WTC11 (cell line): Measurements from ENCODE around the gene GPC6. TPM values are rescaled to one million over a fixed set of nuclear protein-coding genes. Genes with fewer than 3 reads are reported as not detected.

Source experiments
- ATAC-seq: fragments of 200-7000 bp; cut with Tn5 transposase; 2 replicates; pipeline ENCODE4 v1.10.0; 2021; ENCODE audit warnings: mild to moderate bottlenecking, moderate library complexity
- CTCF ChIA-PET: fragments of 300-600 bp; sonication (Branson Sonifier 250); formaldehyde crosslinking; loops from one replicate; lab custom pipeline; 2021; ENCODE audit warnings: antibody characterized with exemption; lab: Charles Lee
- POLR2A ChIA-PET: fragments of 350-600 bp; sonication (Branson Sonifier 250); formaldehyde crosslinking; loops from one replicate; lab custom pipeline; 2021; ENCODE audit warnings: antibody characterized with exemption; lab: Charles Lee
- DNase-seq: peaks from one replicate; pipeline ENCODE4 v3.0.0; 2021; ENCODE audit warnings: low spot score
- H3K27ac Mint-ChIP-seq: 2 replicates; pipeline ENCODE4 v1.8.0; 2021; ENCODE audit warnings: mixed read lengths
- H3K27me3 Mint-ChIP-seq: 2 replicates; pipeline ENCODE4 v1.8.0; 2021; ENCODE audit warnings: low read depth, mild to moderate bottlenecking, moderate library complexity, mixed read lengths
- H3K36me3 Mint-ChIP-seq: 2 replicates; pipeline ENCODE4 v1.8.0; 2021; ENCODE audit warnings: mixed read lengths
- H3K4me1 Mint-ChIP-seq: 2 replicates; pipeline ENCODE4 v1.8.0; 2022; ENCODE audit warnings: mixed read lengths
- H3K4me3 Mint-ChIP-seq: 2 replicates; pipeline ENCODE4 v1.8.0; 2021; ENCODE audit warnings: mild to moderate bottlenecking, moderate library complexity, mixed read lengths
- H3K9me3 Mint-ChIP-seq: 2 replicates; pipeline ENCODE4 v1.8.0; 2021; ENCODE audit warnings: mixed read lengths
- ATF1 ChIP-seq: sonication (generic); formaldehyde crosslinking; IDR thresholded peaks from 2 replicates; pipeline ENCODE4 v1.8.1; 2023; ENCODE audit warnings: mild to moderate bottlenecking, moderate library complexity, missing genetic modification reagents
- CREM ChIP-seq: sonication (generic); formaldehyde crosslinking; IDR thresholded peaks from 2 replicates; pipeline ENCODE4 v1.8.1; 2022; ENCODE audit warnings: mild to moderate bottlenecking, missing genetic modification reagents, moderate library complexity
- ERG ChIP-seq: fragments of 250-450 bp; sonication (Bioruptor Pico); IDR thresholded peaks from 2 replicates; pipeline ENCODE4 v1.8.0; 2021; ENCODE audit warnings: mild to moderate bottlenecking
- FOXP1 ChIP-seq: sonication (generic); formaldehyde crosslinking; IDR thresholded peaks from 2 replicates; pipeline ENCODE4 v1.8.0; 2022; ENCODE audit warnings: missing genetic modification reagents, mild to moderate bottlenecking, moderate library complexity, borderline replicate concordance
- GABPB1 ChIP-seq: sonication (generic); formaldehyde crosslinking; IDR thresholded peaks from 2 replicates; pipeline ENCODE4 v1.8.1; 2023; ENCODE audit warnings: mild to moderate bottlenecking, missing genetic modification reagents
- GRHL2 ChIP-seq: fragments of 250-450 bp; sonication (Bioruptor Pico); IDR thresholded peaks from 2 replicates; pipeline ENCODE4 v1.8.0; 2022; ENCODE audit warnings: mild to moderate bottlenecking, moderate library complexity; ENCODE audit not compliant: insufficient replicate concordance, severe bottlenecking
- JAZF1 ChIP-seq: fragments of 250-450 bp; sonication (Bioruptor Pico); IDR thresholded peaks from 2 replicates; pipeline ENCODE4 v1.9.0; 2021; ENCODE audit warnings: moderate library complexity, mild to moderate bottlenecking, inconsistent platforms
- KAT7 ChIP-seq: sonication (generic); formaldehyde crosslinking; IDR thresholded peaks from 2 replicates; pipeline ENCODE4 v1.8.1; 2023; ENCODE audit warnings: missing genetic modification reagents, mild to moderate bottlenecking, borderline replicate concordance
- NR2C2 ChIP-seq: sonication (generic); formaldehyde crosslinking; IDR thresholded peaks from 2 replicates; pipeline ENCODE4 v1.8.0; 2022; ENCODE audit warnings: mild to moderate bottlenecking, missing genetic modification reagents
- OVOL2 ChIP-seq: fragments of 250-450 bp; sonication (Bioruptor Pico); IDR thresholded peaks from 2 replicates; pipeline ENCODE4 v1.9.0; 2021; ENCODE audit warnings: mild to moderate bottlenecking, borderline replicate concordance
- RELA ChIP-seq: sonication (generic); formaldehyde crosslinking; IDR thresholded peaks from 2 replicates; pipeline ENCODE4 v1.8.1; 2022; ENCODE audit warnings: missing genetic modification reagents, mild to moderate bottlenecking, borderline replicate concordance
- TCF7 ChIP-seq: sonication (generic); formaldehyde crosslinking; IDR thresholded peaks from 2 replicates; pipeline ENCODE4 v1.8.0; 2022; ENCODE audit warnings: mild to moderate bottlenecking, low read depth, missing genetic modification reagents, moderate library complexity
- TP53 ChIP-seq: sonication (generic); formaldehyde crosslinking; IDR thresholded peaks from 2 replicates; pipeline ENCODE4 v1.8.1; 2023; ENCODE audit warnings: mild to moderate bottlenecking, missing genetic modification reagents
- ZBTB21 ChIP-seq: sonication (generic); formaldehyde crosslinking; IDR thresholded peaks from 2 replicates; pipeline ENCODE4 v1.8.1; 2023; ENCODE audit warnings: mild to moderate bottlenecking, missing genetic modification reagents, borderline replicate concordance
- ZNF138 ChIP-seq: sonication (generic); formaldehyde crosslinking; conservative IDR thresholded peaks from 2 replicates; pipeline ENCODE4 v1.8.1; 2022; ENCODE audit warnings: mild to moderate bottlenecking, moderate library complexity, missing genetic modification reagents
- ZNF423 ChIP-seq: fragments of 250-450 bp; sonication (Bioruptor Pico); IDR thresholded peaks from 2 replicates; pipeline ENCODE4 v2.1.2; 2022; ENCODE audit warnings: mild to moderate bottlenecking, moderate library complexity
- ZNF512 ChIP-seq: sonication (generic); formaldehyde crosslinking; IDR thresholded peaks from 2 replicates; pipeline ENCODE4 v1.8.1; 2022; ENCODE audit warnings: missing genetic modification reagents, borderline replicate concordance
- total RNA-seq: library from RNA; stranded (reverse); gene quantifications from 3 replicates; pipeline ENCODE4 v1.2.3, GENCODE V29; 2021
- TF ChIP-seq, protein P1 (sequence below): fragments of 250-450 bp; sonication (Bioruptor Pico); conservative IDR thresholded peaks from 2 replicates; pipeline ENCODE4 v1.9.0; 2021; ENCODE audit warnings: mild to moderate bottlenecking
- TF ChIP-seq, protein P2 (sequence below): fragments of 250-450 bp; sonication (Bioruptor Pico); IDR thresholded peaks from 2 replicates; pipeline ENCODE4 v1.9.0; 2021; ENCODE audit warnings: mild to moderate bottlenecking
- TF ChIP-seq, protein P3 (sequence below): sonication (generic); formaldehyde crosslinking; IDR thresholded peaks from 2 replicates; pipeline ENCODE4 v1.8.1; 2022; ENCODE audit warnings: mild to moderate bottlenecking, moderate library complexity, missing genetic modification reagents
- TF ChIP-seq, protein P4 (sequence below): sonication (generic); formaldehyde crosslinking; IDR thresholded peaks from 2 replicates; pipeline ENCODE4 v1.8.1; 2023; ENCODE audit warnings: mild to moderate bottlenecking, missing genetic modification reagents, moderate library complexity
- TF ChIP-seq, protein P5 (sequence below): sonication (generic); formaldehyde crosslinking; IDR thresholded peaks from 2 replicates; pipeline ENCODE4 v1.8.0; 2022; ENCODE audit warnings: mild to moderate bottlenecking, missing genetic modification reagents
- TF ChIP-seq, protein P6 (sequence below): sonication (generic); formaldehyde crosslinking; IDR thresholded peaks from 2 replicates; pipeline ENCODE4 v1.8.0; 2022; ENCODE audit warnings: missing genetic modification reagents

Gene GPC6
- total RNA-seq, 1 experiment from 2014 or later = 19.5 TPM

DNA sequence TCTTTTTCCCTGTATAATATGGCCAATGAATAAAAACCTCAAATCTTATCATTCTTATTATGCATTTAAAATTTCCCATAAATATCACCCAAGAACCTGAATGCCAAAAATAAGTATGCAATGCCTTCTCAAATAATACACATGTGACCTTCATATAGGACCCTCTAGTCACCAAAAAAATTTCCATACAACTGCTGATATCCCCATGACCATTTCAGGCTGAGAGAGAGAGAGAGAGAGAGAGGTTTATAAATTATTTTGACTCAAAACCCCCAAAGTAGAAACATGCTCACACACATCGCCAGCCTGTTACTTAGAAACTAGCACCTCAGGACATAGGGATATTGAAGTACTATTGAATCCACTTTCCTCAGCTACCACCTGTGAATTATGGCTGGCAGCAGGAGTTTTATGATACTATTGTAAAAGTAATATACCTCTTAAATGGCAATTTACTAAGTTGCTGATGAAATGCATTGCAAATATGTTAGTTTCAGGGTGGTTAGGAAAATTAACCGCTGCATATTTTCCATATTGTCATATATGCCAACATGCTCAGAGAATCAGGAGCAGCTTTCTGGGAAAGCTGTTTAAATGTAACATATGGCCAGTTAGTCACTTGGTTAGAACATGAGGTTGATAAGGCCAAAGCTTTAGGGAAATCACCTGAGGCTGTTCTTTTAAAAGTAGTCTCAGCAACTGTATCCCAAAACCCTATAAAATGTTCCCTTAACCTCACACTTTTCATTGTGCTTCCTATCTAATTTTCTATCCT, 1022.0 kb downstream of the GPC6 start:
- Mint-ChIP-seq H3K27ac (no peak overlapping the region), H3K27me3 (no peaks in the 10 kb centered on the region), H3K36me3 (peaks cover 11% of the 10 kb centered on the region; the same call in 1 of the 2 replicates), H3K4me1 (peaks cover 19% of the 10 kb centered on the region)
- POLR2A ChIA-PET = no interaction called here
- ATAC-seq = no peak
- CTCF ChIA-PET = no interaction called here
- TF ChIP-seq JAZF1 (CRISPR knock-in tag) (no peak), GABPB1 (CRISPR knock-in tag) (no peak), TCF7 (CRISPR knock-in tag) (no peak), ATF1 (CRISPR knock-in tag) (no peak), FOXP1 (CRISPR knock-in tag) (no peak), RELA (CRISPR knock-in tag) (no peak), CREM (CRISPR knock-in tag) (no peak), KAT7 (CRISPR knock-in tag) (no peak), ZBTB21 (no peak), ZNF423 (CRISPR knock-in tag) (no peak), GRHL2 (CRISPR knock-in tag) (no peak), NR2C2 (no peak), TP53 (CRISPR knock-in tag) (no peak), ZNF138 (CRISPR knock-in tag) (no peak), OVOL2 (CRISPR knock-in tag) (no peak)
- TF ChIP-seq, protein P1, sequence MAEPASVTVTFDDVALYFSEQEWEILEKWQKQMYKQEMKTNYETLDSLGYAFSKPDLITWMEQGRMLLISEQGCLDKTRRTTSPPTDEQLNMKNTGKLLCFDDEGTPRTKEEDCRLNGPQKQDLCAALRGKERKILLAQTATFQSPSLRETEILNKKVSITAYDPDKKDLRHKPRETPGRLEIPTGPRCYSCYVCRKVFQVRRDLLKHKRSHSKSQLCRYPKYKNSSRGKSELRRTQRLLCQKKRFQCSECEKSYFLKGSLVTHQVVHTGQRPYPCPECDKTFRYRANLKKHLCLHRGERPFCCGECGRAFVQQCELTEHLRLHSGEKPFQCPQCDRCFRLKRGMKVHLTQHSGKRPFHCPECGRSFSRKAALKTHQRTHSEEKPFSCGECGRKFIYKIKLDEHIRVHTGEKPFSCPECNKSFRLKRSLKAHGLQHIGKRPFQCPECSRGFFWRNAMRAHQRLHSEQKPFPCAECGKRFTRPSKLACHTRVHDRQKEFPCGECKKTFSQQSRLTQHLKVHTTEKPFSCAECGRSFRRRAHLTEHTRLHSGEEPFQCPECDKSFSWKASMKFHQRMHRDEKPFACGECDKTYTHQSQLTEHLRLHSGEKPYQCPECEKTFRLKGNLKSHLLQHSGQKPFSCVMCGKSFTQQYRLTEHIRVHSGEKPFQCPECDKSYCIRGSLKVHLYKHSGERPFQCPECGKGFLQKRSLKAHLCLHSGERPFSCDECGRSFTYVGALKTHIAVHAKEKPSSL = no peak
- TF ChIP-seq, protein P2, sequence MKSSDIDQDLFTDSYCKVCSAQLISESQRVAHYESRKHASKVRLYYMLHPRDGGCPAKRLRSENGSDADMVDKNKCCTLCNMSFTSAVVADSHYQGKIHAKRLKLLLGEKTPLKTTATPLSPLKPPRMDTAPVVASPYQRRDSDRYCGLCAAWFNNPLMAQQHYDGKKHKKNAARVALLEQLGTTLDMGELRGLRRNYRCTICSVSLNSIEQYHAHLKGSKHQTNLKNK (CRISPR knock-in tag) = no peak
- TF ChIP-seq, protein P3, sequence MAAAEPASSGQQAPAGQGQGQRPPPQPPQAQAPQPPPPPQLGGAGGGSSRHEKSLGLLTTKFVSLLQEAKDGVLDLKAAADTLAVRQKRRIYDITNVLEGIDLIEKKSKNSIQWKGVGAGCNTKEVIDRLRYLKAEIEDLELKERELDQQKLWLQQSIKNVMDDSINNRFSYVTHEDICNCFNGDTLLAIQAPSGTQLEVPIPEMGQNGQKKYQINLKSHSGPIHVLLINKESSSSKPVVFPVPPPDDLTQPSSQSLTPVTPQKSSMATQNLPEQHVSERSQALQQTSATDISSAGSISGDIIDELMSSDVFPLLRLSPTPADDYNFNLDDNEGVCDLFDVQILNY (CRISPR knock-in tag) = no peak
- TF ChIP-seq, protein P4, sequence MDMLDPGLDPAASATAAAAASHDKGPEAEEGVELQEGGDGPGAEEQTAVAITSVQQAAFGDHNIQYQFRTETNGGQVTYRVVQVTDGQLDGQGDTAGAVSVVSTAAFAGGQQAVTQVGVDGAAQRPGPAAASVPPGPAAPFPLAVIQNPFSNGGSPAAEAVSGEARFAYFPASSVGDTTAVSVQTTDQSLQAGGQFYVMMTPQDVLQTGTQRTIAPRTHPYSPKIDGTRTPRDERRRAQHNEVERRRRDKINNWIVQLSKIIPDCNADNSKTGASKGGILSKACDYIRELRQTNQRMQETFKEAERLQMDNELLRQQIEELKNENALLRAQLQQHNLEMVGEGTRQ (CRISPR knock-in tag) = no peak
- TF ChIP-seq, protein P5, sequence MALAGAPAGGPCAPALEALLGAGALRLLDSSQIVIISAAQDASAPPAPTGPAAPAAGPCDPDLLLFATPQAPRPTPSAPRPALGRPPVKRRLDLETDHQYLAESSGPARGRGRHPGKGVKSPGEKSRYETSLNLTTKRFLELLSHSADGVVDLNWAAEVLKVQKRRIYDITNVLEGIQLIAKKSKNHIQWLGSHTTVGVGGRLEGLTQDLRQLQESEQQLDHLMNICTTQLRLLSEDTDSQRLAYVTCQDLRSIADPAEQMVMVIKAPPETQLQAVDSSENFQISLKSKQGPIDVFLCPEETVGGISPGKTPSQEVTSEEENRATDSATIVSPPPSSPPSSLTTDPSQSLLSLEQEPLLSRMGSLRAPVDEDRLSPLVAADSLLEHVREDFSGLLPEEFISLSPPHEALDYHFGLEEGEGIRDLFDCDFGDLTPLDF = no peak
- TF ChIP-seq, all 79 proteins: peak for 0
- Mint-ChIP-seq H3K9me3 (peaks cover 25% of the 10 kb centered on the region), H3K4me3 (no peak overlapping the region)
- DNase-seq = no peak

GRCh38 chr13:94249512-94249911, 1022.9 kb downstream of the GPC6 start:
- Mint-ChIP-seq H3K36me3 (peaks cover 11% of the 10 kb centered on the region; the same call in 1 of the 2 replicates), H3K9me3 (peaks cover 25% of the 10 kb centered on the region), H3K27ac (no peak overlapping the region), H3K4me1 (peaks cover 19% of the 10 kb centered on the region), H3K27me3 (no peaks in the 10 kb centered on the region), H3K4me3 (no peak overlapping the region)
- DNase-seq (no peak), ATAC-seq (peak; percentile 65)
- ChIA-PET POLR2A (no interaction called here), CTCF (no interaction called here)
- no peak for TF ChIP-seq GABPB1 (CRISPR knock-in tag)
- TF ChIP-seq, protein P6, sequence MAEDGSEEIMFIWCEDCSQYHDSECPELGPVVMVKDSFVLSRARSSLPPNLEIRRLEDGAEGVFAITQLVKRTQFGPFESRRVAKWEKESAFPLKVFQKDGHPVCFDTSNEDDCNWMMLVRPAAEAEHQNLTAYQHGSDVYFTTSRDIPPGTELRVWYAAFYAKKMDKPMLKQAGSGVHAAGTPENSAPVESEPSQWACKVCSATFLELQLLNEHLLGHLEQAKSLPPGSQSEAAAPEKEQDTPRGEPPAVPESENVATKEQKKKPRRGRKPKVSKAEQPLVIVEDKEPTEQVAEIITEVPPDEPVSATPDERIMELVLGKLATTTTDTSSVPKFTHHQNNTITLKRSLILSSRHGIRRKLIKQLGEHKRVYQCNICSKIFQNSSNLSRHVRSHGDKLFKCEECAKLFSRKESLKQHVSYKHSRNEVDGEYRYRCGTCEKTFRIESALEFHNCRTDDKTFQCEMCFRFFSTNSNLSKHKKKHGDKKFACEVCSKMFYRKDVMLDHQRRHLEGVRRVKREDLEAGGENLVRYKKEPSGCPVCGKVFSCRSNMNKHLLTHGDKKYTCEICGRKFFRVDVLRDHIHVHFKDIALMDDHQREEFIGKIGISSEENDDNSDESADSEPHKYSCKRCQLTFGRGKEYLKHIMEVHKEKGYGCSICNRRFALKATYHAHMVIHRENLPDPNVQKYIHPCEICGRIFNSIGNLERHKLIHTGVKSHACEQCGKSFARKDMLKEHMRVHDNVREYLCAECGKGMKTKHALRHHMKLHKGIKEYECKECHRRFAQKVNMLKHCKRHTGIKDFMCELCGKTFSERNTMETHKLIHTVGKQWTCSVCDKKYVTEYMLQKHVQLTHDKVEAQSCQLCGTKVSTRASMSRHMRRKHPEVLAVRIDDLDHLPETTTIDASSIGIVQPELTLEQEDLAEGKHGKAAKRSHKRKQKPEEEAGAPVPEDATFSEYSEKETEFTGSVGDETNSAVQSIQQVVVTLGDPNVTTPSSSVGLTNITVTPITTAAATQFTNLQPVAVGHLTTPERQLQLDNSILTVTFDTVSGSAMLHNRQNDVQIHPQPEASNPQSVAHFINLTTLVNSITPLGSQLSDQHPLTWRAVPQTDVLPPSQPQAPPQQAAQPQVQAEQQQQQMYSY (CRISPR knock-in tag) = no peak
- no peak for TF ChIP-seq OVOL2 (CRISPR knock-in tag)
- no peak for TF ChIP-seq ZNF512 (CRISPR knock-in tag)
- TF ChIP-seq ERG (CRISPR knock-in tag) = no peak
